Femur (tissue), 1 donor: ENCODE data around the gene APOA1.
A peak's percentile ranks its signal among the peaks of the same experiment; 100 is the strongest.
"Not testable (repeated sequence)": the region's sequence is repeated elsewhere in the genome, so short reads cannot be mapped to it uniquely, and the experiment has no call there.

ENCODE experiments used
- DNase-seq: peaks from one replicate; pipeline ENCODE4 v3.0.0-alpha.2; 2017

APOA1 gene

DNA sequence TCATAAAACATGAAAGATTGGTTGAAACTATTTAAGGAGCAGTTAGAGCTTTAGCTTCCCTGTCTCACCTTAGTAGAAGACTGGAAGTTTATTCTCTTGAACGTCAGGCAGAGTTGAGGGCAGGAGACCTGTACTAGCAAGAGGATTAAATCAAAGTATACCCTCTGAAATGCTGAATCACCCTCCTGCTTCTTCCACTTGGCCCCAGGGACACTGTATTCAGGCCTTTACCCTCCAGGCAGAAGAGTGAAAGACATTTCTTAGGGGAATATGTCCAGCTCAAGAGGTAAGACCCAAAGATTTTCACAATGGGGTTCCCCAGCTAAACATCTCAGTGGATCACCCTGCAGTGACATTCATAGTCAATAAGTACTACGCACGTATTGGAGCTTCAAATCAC, 26.2 kb downstream of the APOA1 start:
- no peak for DNase-seq

- DNase-seq: no peak
Measured at GRCh38 chr11:116808262-116809175, 28.9 kb downstream of the APOA1 start.

GRCh38 chr11:116807601-116808261, 29.7 kb downstream of the APOA1 start:
- DNase-seq: no peak

- DNase-seq: no peak
Measured at GRCh38 chr11:116804001-116804400, 33.4 kb downstream of the APOA1 start.

DNA sequence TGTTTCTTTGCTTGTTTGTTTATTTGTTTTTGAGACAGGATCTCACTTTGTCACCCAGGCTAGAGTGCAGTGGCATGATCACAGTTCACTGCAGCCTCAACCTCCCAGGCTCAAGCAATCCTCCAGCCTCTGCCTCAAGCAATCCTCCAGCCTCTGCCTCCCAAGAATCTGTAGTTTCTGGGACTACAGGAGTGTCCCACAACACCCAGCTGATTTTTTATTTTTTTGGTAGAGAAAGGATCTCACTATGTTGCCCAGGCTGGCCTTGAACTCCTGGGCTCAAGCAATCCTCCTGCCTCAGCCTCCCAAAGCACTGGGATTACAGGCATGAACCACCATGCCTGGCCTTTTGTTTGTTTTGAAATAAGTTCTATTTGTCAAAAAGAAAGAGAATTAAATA, 35.8 kb downstream of the APOA1 start:
- not testable (repeated sequence) for DNase-seq

- no peak for DNase-seq
Measured at GRCh38 chr11:116800610-116801009, 36.8 kb downstream of the APOA1 start.

DNA sequence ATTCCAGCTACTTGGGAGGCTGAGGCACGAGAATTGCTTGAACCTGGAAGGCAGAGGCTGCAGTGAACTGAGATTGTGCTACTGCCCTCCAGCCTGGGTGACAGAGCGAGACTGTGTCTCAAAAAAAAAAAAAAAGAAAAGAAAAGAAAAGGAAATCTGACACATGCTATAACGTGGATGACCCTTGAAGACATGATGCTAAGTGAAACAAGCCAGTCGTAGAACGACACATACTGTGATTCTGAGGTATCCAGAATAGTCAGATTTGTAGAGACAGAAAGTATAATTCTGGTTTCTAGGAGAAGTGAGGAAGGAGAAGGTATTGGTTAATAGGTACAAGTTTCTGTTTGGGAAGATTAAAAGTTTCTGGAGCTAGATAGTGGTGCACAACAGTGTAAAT, 39.1 kb downstream of the APOA1 start:
- DNase-seq: no peak

DNA sequence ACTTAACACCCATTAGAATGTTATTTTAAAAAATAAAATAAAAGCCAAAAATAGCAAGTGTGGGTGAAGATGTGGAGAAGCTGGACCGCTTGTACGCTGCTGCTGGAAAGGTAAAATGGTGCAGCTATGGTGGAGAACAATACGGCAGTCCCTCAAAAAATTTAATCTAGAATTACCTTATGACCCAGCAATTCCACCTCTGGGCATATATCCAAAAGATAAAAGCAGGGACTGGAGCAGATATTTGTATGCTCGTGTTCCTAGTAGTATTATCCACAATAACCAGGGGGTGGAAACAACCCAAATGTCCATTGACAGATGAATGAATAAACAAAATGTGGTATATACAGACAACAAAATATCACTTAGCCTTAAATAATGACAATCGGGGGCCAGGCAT, 39.6 kb downstream of the APOA1 start:
- DNase-seq: no peak

DNA sequence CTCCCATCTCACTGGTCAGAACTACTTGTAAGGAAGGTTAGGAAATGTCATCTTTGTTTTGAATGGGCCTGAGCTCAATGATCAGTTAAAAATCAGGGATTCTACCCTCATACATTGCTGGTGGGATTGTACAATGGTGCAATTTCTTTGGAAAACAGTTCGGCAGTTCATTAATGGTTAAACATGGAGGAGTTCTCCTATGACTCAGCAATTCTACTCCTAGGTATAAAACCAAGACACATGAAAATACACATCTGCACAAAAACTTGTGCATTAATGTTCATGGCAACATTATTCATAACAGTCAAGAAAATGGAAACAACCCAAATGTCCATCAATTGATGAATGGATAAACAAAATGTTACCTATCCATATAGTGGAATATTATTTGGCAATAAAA, 40.9 kb downstream of the APOA1 start:
- DNase-seq: no peak

GRCh38 chr11:116794851-116795250, 42.6 kb downstream of the APOA1 start:
- DNase-seq: no peak

- DNase-seq: no peak
Measured at GRCh38 chr11:116793772-116794097, 43.7 kb downstream of the APOA1 start.

DNA sequence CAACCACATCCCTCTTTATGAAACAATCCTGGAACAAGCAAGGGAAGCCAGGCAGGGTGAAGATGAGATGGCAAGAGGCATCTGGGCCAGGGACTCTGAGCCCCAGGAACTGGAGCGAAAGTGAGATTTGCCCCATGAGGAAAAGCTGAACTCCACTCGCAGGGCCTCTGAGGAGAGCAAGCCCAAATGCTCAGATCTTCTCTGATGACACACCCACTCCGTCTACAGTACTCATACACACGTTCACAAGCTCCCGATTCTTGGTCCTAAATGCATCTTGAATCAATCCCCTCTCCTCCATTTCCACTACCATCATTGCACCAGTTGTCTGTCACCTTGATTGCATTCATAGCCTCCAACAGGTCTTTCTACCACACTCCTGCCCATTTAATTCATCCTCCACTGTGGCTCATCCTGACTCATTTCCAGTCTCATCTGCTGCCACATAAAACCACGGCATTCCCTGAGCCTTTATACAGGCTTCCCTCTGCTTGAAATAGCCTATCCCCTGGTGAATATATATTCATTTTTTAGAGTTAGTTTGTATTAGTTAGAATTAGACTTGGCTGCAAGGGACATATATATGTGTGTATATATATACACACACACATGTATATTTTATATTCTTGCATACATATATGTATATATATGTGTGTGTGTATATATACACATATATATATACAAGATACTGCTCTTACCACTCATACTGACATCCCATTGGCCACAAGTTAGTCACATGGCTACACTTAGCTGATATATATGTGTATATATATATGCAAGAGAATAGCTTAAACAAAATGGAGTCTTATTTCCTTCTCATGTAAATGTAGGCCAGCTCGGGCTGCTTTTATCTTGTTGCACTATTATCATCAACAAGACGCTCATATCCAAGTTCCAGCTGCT, 44.3 kb downstream of the APOA1 start:
- no peak for DNase-seq

GRCh38 chr11:116792144-116792868, 45.1 kb downstream of the APOA1 start:
- DNase-seq: no peak

GRCh38 chr11:116791813-116792143, 45.6 kb downstream of the APOA1 start, which contains the start of gene APOA5:
APOA5 (minus strand) TSS chr11:116791879; CDS start chr11:116791860, 19 bp downstream.
- DNase-seq: no peak

- DNase-seq: peak; percentile 84
Measured at GRCh38 chr11:116791002-116791812, 46.2 kb downstream of the APOA1 start.

DNA sequence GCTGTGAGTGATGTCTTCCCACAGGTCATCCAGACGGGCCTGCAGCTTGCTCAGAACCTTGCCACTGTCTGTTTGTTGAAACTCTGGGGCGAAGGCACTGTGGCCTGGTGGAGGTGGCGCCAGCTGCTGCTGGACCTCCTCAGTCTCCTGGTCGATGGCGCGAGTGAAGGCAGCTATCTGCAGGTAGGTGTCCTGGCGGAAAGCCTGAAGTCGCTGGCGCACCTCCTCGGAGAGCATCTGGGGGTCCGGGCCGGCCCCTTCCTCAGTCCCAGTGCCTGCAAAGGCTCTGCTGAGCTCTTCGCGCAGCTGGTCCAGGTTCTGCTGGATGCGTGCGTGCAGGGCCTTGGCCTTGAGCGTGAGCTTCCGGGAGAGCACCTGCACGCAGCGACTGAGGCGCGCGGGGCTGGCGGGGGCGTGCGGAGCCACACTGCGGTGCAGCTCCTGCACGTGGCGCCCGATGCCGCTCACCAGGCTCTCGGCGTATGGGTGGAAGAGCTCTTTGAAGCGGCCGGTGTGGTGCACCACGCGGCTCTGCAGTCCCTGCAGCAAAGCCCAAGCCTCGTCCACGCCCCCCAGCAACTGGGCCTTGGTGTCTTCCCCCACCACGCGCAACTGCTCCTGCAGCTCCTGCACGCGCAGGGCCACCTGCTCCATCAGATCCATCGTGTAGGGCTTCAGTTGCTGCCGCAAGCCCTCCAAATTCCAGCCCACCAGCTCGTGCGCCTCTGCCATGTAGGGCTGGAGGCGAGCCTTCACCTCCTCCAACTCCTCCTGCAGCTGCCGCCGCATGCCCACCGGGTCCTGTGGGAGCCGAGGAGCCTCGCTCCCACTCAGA, 47.0 kb downstream of the APOA1 start:
- no peak for DNase-seq

GRCh38 chr11:116788975-116789374, 48.4 kb downstream of the APOA1 start:
- DNase-seq: no peak

- DNase-seq: no peak
Measured at GRCh38 chr11:116788534-116788933, 48.9 kb downstream of the APOA1 start.

DNA sequence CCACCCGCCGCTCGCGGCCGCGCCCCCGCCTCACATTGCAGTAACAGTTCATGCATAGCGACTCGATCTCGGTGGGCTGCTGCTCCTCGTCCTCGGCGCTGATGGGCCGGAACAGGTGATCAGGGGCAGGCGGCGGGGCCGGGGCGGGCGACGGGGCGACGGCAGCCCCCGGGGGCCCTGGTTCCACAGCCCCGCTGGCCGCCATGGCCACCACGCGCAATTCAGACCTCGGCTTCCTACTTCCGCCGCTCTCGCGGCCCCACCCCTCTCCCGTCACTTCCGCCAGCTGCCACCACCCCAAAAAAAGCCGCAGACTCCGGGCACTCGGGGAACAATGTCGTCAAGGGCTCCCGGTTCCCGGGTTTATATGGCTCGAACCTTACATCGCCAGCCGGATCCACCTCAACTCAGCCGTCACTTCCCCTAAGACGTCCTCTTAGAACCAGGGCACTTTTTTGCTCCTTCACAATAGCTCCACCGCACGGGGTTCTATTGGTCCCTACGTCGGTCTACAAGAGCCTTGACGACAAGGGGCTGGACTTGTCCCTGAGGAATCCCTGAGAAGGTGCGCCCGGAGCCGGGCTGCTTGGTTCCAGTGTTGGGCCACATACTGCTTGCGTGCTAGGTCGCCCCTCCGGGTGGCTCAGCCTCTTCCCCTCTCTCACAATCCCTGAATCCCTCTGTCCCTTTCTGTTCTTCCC, 49.5 kb downstream of the APOA1 start, which contains the start of gene ZPR1:
Gene ZPR1, minus strand, starts transcription at position 238 of the 701 bp plus-strand sequence. Its CDS starts 33 bp downstream, at position 205.
- DNase-seq: peak; percentile 93

DNA sequence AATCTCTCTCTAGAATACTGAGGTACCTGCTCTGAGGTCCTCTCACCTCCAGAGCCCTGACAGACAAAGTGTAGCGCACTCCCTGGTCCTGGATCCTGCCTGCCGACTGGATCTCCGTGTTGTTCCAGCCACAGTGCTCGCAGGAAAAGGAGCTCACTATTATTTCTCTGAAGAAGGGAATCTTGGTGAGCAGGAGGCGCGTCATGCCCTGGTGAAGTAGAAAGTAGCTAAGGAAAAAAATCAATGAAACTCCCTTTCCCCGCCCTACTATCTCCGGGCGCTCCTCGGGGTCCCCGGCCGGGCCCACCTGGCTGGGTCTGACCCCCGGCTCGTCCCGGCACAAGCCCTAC, 50.0 kb downstream of the APOA1 start:
- DNase-seq: no peak
